NOMO-1 treated with dmso at 0.1 percent for 144 hours (cell line): ENCODE results near the gene CASP10.

ENCODE experiments used
- DNase-seq: peaks from one replicate; lab custom pipeline; 2025; ENCODE audit not compliant: unreplicated experiment; lab: John Stamatoyannopoulos, UW

The CASP10 gene

DNA sequence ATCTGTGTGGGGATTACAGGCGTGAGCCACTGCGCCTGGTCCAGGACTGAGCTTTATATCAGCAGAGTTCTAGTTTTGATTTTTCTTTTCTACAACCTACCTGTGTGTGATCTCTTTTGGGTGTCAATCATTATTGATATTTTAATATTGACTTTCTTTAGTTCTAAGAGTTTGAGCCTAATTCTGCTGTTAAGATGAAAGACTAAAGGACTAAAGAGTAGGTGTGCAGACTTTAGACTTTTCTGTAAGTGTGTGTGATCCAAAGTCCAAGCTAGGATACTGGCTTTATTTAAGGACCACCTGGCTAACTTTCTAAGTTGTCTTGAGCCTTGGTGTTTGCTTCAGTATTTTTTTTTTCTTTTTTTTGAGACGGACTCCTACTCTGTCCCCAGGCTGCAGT, 12.4 kb downstream of the CASP10 start:
- no peak for DNase-seq

DNA sequence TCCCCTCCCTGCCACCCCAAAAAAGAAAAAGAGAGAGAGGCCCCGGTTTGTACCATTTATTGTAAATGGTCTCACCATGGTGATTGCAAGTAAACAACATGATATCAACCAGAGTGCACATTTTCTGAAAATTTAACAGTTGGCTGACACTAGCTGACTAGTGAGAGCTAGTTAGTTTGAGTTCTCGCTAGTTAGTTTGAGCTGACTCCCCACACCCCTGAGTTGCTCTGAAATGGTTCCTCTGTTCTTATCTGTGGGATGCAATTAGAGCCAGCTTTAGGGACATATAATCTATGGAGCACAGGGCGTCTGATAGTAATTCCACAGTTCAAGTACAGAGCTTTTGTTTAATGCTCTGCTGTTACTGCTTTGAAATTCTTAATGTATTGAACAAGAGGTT, 13.1 kb downstream of the CASP10 start:
- no peak for DNase-seq

DNA sequence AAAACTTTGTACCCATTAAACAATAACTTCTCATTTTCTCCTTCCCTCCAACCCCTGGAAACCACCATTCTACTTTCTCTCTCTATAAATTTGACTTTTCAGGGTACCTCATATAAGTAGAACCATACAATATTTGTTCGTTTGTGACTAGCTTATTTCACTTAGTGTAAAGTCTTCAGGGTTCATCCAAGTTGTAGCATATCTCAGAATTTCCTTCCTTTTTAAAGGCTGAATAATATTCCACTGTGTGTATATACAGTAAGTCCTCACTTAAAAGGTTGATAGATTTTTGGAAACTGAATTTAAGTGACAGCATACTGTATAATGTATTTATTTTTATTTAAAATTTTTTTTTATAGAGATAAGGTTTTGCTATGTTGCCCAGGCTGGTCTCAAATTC, 13.9 kb downstream of the CASP10 start:
- no peak for DNase-seq

DNA sequence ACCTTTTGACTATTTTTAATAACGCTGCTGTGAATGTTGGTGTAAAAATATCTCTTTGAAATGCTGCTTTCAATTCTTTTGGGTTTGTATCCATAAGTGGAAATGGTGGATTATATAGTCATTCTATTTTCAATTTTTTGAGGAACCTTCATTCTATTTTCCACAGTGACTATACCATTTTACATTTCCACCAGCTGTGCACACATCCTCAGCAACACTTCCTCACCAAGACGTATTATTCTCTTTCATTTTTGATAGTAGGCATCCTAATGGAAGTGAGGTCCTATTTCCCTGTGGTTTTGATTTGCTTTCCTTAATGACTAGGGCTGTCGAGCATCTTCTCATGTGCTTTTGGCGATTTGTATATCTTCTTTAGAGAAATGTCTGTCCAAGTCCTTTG, 14.8 kb downstream of the CASP10 start:
- no peak for DNase-seq

DNA sequence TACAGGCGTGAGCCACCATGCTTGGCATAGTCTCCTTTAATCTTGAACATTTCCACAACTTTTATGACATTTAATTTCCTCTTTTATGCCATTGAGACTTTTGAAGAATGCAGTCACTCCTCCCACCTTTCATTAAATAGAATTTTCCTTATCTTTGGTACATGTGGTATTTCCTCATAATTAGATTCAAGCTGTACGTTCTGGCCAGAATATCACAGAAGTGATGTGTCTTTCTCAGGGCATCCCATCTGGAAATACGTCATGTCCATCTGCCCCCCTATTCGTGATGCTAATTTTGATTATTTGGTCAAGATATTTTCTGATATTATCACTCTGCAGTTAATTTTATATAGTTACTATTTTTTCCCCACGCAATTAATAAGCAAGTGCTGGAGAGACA, 16.9 kb downstream of the CASP10 start:
- DNase-seq = no peak

DNA sequence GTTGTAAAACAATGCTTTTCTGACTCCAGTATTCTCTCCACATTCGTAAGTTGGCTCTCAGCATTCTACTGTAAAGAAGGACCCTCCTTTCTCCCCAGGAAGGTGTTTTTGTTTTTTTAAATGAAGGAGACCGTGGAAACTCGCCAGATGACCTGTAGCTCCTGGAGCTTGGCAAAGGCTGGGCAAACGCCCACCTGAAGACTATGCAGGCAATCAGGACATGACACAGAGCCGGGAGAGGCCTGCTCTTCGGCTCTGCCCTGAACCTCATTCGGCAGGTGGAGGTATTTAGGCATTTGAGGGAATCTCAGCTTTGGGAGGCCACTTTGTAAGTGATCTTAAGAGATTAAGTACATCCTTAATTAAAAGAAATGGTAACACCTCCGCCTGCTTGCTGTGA, 17.4 kb downstream of the CASP10 start:
- DNase-seq = no peak

DNA sequence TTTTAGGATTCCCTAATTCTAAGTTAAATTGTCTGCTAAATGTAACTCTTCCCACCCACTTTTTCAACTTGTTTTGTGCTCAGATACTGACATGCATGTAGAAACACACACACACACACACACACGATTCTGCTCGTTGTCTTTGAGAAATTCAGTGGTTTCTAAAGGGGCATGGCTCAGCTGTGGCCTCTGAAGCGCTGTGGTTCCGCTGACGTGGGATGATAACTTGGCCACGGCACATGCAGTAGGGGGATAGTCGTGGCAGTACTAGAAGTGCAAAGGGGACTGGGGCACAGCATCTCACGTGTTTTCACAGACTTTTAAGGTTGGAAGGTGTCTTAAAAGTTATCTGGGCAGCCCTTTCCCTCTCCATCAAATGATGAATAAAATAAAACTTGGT, 18.4 kb downstream of the CASP10 start:
- no peak for DNase-seq

DNA sequence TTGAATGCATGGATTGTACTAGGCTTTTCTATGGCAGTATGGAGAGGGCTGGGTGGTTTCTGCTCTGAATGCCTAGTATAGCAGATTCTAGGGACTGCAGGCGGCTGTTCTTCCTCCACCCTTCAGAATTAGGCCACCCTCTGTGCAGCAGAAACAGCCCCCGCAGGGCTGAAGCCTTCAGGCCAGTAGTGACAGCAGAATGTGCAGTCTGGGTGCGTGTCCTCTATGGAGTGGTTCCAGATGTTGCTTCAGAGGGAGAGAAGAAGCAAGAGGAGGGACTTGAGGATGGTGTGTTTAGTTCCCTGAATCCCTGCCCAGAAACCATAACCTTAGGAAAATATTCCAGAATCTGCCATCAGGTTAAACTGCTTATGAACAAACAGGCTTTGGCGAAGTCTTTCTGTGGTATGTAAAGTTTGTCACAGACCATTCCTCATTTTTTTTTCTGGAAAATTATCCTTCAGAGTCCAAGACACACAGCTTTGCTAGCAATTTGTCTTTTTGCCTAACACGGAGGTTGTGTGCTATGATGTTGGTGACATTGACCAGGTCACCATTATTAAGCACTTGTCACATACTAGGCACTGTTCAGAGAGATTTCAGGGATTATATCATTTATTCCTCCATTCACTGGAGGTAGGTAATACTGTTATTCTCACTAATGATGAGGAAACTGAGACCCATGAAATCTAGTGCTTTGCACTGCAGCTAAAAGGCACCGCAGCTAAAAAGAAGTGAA, 21.1 kb downstream of the CASP10 start:
- no peak for DNase-seq

DNA sequence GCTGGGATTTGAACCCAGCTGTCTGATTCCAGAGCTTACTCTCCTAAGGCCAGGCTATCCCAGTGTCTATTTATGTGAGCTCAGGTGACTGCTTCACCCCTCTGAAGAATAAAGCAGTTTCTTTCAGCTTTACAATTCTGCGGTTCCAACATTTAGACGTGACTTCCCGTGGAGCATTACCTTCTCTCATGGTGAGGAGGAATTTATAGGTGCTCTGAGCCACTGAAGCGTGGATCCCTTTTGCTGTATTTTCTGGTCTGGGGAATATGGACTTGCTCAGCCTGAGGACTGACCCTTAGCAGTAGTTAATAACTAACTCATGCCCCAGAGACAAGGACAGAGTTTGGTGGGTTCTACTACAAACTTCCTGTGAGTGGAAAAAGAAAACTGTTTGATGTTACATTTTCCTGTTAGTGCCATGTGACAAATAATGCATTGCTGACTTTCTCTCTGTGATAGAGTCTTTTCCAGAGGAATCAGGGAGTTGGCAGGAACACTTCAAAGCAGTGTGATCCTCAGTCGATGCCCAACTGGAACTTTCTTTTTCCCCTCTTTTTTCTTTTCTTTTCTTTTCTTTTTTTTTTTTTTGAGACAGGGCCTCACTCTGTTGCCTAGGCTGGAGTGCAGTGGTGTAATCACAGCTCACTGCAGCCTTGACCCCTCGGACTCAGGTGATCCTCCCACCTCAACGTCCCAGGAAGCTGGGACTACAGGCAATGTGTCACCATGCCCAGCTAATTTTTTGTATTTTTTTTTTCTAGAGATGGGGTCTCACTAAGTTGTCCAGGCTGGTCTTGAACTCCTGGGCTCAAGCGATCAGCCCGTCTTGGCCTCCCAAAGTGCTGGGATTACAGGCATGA, 21.9 kb downstream of the CASP10 start:
- no peak for DNase-seq

DNA sequence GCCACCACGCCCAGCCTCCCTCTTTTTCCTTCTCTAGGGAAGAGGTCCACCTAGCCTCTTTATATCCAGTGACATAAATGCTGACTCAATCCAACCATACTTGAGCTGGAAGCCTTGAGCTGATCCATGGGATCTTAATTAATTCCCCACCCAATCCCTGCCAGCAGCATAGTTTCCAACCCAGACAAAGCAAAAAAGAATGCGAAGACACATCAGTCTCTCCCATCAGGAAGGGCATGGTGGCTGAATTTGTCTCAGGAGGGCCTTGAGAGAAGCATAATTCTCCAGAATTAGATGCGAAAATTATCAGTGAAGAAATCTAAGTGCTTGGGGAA, 22.5 kb downstream of the CASP10 start:
- no peak for DNase-seq

DNA sequence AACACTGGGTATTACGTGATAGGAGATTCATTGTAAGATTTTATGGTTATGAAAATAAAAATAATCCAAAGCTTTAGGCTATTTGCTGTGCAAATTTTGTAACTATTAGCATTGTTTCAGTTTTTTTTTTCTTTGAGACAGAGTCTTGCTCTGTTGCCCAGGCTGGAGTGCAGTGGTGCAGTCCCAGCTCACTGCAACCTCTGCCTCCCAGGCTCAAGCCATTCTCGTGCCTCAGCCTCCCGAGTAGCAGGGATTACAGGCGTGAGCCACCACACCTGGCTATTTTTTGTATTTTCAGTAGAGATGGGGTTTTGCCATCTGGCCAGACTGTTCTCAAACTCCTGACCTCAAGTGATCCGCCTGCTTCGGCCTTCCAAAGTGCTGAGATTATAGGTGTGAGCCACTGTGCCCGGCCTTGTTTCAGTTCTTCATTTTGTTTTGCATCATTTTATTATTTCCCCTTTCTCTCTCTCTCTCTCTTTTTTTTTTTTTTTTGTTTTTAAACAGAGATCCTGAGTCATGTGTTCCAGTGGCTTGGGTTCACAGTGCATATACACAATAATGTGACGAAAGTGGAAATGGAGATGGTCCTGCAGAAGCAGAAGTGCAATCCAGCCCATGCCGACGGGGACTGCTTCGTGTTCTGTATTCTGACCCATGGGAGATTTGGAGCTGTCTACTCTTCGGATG, 25.8 kb downstream of the CASP10 start:
- peak; percentile 87 for DNase-seq

DNA sequence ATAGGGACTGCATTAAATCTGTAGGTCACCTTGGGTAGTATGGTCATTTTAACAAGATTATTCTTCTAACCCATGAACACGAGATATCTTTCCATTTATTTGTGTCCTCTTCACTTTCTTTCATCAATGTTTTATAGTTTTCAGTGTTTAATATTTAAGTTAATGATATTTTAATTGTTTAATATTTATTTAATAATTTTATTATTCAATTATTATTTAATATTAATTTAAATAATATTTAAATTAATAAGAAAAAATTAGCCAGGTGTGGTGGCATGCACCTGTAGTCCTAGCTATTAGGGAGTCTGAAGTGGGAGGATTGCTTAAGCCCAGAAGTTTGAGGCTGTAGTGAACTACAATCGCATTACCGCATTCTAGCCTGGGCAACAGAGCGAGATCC, 33.0 kb downstream of the CASP10 start:
- DNase-seq = no peak

DNA sequence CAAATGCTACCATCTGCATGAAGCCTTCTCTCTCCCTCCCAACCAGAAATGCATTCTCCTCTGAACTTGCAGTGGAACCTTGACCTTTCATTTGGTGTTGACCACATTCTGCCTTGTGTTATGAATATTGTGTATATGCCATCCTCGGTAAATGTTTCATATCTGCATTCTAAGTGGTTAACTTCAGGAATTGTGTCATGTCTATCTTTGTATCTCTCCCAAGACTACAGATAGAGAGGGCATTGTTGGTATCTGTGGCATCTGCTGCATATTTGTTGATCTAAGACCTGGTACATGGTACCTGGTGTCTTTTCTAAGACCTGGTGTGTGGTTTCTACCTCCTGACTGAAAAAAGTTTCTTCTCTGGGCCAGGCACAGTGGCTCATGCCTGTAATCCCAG, 34.0 kb downstream of the CASP10 start:
- no peak for DNase-seq

DNA sequence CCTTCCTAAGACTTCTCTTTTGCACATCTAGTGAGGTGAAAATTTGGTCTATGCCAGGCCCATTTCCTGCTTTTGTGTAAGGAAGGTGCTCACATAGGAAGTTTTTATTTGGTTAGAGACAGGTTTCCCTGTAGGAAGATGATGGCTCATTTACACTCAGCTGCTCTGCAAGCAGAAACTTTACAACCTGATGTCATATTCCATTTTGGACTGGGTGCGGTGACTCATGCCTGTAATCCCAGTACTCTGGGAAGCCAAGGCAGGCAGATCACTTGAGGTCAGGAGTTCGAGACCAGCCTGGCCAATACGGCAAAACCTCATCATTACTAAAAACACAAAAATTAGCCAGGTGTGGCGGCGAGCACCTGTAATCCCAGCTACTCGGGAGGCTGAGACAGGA, 35.8 kb downstream of the CASP10 start:
- DNase-seq = no peak

DNA sequence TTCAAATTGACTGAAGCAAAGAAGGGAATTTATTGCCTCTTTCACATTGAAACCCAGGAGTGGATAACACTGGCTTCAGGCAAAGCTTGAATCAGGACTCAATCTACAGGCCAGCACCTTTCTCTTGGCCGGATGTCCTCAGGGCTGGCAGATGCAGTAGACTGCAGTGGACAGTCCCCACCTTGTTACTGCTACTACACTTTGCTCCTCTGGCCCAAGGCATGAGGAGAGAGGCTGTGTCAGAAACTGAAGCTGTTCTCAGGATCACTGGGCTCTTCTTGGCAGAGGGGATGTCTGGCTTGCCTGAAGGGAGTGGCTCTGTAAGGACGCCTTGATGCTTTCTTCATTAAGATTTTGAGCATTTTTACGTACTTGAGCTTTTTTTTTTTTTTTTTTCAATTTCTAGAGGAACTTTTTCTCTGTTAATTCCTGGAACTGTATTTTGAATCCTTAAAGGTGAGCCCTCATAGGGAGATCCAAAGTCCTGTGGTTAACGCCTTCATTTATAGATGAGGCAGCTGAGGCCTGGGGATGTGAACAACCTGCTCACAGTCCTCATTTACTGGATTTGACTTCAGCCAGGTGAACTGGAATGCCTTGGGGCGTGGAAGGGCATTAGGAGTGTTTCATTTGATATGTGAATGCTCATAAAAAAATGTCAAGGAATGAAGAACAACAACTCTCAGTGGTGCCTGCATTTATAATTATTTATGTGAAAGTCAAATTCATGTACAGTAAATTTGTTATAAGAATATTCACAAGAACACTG, 36.6 kb downstream of the CASP10 start:
- DNase-seq = no peak

DNA sequence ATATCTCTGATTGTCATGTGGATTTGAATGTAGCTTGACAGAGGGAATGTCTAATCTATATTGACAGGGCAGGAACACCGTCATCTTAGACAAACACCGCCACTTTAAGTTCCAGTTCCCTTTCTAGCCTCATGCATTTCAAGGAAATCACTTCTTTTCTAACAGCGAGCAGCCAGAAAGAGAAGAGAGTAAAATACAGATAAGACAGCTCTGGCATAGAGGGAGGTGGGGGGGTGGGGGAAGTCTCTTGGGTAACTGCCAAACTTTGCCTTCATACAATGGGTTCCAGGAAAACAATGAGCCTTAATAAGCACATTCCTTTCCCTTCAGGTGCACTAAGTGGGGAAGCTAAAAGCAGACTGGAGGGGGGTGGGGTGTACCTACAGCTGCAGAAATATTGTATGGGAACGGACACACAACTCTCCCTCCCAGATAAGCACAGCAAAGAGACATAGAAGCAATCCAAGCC, 37.2 kb downstream of the CASP10 start:
- no peak for DNase-seq

DNA sequence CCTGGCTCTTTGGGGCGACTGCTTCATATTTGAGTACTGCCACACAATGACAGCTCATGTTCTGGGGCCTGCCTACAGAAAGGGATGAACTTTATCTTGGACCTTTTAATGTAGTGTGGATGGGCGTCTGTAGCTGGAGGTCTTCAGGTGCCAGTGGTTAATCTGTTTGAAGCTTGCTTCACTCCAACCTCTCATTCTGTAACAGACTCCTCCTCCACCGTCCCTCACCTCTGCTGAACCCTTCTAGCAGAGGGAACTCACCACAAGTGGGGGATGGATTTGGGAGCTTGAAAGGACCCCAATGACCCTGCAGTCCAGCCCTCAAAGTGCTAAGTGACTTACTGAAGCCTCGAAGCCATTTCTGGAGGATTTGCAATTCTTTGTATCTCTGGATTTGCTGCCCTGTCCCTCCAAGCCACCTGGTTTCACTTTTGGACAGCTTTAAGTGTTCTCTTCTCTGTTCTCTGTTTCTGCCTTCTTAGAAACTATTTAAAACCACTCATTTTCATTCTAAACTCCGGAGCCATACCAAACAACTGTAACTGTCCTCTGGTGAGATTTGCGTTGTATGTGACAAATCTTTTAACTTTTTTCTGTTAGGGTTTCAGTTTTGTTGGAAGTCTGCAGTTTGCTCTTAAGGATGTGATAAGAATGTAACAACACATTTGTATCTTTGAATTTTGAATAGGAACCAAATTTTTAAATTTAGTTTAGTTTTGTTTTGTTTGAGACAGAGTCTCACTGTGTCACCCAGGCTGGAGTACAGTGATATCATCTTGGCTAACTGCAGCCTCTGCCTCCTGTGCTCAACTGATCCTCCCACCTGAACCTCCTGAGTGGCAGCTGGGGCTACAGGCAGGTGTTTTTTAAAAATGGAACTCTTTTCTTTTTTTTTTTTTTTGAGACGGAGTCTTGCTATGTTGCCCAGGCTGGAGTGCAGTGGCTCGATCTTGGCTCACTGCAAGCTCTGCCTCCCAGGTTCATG, 40.4 kb downstream of the CASP10 start:
- DNase-seq = no peak

DNA sequence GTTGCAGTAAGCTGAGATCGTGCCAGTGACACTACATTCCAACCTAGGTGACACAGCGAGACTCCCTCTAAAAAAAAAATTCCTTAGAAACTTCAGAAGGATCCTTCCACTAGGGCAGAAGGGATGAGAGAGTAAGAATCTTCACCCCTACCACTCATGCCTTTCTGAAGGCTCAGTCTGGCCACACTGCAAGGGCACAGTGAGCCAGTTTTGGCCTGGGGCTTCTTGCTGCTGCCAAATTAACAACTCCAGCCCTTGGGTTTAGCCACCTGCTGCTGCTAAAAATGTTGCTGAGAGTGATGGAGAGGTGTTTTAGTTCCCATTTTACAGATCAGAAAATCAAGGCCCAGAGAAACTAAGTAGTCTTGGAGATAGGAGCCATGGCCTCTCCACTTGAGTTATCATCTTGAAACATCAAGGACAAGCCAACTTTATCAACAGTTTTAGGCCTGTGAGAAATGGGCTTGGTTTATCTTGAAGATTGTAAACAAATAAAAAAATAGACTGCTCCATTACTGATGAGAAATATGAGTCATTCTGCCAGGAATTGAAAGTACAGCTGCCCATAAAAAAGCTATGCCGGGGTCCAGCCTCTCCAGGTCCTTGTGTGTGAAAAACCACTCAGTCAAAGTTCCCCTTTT, 45.5 kb downstream of the CASP10 start:
- no peak for DNase-seq

DNA sequence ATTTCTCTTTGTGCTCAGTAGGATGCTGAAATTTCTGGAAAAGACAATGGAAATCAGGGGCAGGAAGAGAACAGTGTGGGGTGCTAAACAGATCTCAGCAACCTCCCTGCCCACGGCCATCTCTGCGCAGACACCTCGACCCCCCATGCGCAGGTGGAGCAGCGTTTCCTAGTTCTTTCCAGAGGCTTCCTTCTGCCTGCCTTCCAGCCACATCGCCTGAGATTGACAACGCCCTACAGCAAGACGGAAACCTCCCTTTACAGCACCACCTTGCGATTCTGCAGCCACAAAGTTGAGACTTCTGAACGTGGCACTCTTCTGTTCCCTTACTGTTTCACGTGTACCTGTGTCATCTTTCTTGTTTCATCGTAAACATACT, 46.0 kb downstream of the CASP10 start:
- DNase-seq = no peak
